ENCODE data around the gene CLDN9.
"Not testable (repeated sequence)": the region's sequence is repeated elsewhere in the genome, so short reads cannot be mapped to it uniquely, and the experiment has no call there.

CLDN9 gene

DNA sequence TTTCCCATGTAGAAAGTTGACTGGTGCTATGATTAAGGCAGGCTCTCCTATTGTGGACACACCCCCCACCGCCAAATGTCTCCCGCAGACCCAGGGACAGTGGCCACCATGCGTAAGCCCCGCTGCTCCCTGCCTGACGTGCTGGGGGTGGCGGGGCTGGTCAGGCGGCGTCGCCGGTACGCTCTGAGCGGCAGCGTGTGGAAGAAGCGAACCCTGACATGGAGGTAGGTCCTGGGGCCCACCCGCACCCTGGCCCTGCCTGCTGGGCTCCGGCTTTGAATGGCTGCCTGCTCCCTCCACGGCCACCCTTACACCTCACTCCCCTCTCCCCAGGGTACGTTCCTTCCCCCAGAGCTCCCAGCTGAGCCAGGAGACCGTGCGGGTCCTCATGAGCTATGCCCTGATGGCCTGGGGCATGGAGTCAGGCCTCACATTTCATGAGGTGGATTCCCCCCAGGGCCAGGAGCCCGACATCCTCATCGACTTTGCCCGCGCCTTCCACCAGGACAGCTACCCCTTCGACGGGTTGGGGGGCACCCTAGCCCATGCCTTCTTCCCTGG lies 37.3 kb downstream of the CLDN9 start:
- TF ChIP-seq, protein P1, sequence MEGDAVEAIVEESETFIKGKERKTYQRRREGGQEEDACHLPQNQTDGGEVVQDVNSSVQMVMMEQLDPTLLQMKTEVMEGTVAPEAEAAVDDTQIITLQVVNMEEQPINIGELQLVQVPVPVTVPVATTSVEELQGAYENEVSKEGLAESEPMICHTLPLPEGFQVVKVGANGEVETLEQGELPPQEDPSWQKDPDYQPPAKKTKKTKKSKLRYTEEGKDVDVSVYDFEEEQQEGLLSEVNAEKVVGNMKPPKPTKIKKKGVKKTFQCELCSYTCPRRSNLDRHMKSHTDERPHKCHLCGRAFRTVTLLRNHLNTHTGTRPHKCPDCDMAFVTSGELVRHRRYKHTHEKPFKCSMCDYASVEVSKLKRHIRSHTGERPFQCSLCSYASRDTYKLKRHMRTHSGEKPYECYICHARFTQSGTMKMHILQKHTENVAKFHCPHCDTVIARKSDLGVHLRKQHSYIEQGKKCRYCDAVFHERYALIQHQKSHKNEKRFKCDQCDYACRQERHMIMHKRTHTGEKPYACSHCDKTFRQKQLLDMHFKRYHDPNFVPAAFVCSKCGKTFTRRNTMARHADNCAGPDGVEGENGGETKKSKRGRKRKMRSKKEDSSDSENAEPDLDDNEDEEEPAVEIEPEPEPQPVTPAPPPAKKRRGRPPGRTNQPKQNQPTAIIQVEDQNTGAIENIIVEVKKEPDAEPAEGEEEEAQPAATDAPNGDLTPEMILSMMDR (IDR thresholded peaks at IDR 0.05; ENCODE audit: control insufficient read depth, insufficient read depth, low read depth, low read length, missing control alignments), result no peak
- DNase-seq (ENCODE audit: low read depth), result no peak
- no peak overlapping the region for H3K4me3 ChIP-seq (ENCODE audit: control insufficient read depth, low read depth, low read length)

DNA sequence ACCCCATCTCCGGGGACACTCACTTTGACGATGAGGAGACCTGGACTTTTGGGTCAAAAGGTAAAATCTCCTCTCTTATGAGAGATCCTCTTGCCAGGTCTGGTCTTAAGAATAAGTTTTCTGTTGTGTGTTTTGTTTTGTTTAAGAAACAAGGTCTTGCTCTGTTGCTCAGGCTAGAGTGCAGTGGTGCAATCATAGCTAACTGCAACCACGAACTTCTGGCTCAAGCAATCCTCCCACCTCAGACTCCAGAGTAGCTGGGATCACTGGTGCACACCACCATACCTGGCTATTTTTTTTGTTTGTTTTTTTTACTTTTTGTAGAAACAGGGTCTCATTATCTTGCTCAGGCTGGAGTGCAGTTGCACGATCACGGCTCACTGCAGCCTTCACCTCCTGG lies 37.8 kb downstream of the CLDN9 start:
- TF ChIP-seq, protein P1 (IDR thresholded peaks at IDR 0.05; ENCODE audit: control insufficient read depth, insufficient read depth, low read depth, low read length, missing control alignments), result no peak
- DNase-seq (ENCODE audit: low read depth), result no peak
- H3K4me3 ChIP-seq (ENCODE audit: control insufficient read depth, low read depth, low read length), result no peak overlapping the region

DNA sequence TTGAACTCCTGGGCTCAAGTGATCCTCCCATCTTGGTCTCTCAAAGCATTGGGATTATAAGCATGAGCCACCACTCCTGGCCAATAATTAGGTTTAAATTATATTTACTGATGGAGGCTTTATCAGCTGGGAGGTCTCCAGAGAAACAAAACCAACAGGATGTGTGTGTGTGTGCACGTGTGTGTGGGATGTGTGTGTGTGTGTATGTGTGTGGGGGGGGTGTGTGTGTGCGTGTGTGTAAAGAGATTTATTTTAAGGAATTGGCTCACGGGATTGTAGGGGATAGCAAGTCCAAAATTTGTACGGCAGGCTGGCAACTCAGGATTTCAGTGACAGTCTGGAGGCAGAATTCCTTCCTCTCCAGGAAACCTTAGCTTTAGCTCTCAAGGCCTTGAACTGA lies 38.3 kb downstream of the CLDN9 start:
- no peak overlapping the region for H3K4me3 ChIP-seq (ENCODE audit: control insufficient read depth, low read depth, low read length)
- DNase-seq (ENCODE audit: low read depth), result no peak
- TF ChIP-seq, protein P1 (IDR thresholded peaks at IDR 0.05; ENCODE audit: control insufficient read depth, insufficient read depth, low read depth, low read length, missing control alignments), result no peak

DNA sequence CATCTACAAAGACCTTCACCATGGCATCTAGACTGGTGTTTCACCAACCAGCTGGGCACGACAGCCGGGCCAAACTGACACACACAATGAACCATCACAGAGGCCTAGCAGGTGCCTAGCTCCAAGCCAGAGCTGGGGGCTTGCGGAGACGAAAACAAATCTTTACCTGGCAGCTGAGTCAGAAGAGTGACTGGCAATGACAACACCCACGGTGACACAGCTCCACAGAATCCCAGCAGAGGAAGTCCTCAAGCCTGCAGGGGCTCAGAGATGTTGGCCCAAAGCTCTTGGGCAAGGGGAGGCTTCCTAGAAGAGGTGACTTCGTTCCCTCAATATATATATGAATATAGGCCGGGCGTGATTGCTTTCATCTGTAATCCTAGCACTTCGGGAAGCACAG lies 38.8 kb downstream of the CLDN9 start:
- no peak overlapping the region for H3K4me3 ChIP-seq (ENCODE audit: control insufficient read depth, low read depth, low read length)
- TF ChIP-seq, protein P1 (IDR thresholded peaks at IDR 0.05; ENCODE audit: control insufficient read depth, insufficient read depth, low read depth, low read length, missing control alignments), result no peak
- no peak for DNase-seq (ENCODE audit: low read depth)

DNA sequence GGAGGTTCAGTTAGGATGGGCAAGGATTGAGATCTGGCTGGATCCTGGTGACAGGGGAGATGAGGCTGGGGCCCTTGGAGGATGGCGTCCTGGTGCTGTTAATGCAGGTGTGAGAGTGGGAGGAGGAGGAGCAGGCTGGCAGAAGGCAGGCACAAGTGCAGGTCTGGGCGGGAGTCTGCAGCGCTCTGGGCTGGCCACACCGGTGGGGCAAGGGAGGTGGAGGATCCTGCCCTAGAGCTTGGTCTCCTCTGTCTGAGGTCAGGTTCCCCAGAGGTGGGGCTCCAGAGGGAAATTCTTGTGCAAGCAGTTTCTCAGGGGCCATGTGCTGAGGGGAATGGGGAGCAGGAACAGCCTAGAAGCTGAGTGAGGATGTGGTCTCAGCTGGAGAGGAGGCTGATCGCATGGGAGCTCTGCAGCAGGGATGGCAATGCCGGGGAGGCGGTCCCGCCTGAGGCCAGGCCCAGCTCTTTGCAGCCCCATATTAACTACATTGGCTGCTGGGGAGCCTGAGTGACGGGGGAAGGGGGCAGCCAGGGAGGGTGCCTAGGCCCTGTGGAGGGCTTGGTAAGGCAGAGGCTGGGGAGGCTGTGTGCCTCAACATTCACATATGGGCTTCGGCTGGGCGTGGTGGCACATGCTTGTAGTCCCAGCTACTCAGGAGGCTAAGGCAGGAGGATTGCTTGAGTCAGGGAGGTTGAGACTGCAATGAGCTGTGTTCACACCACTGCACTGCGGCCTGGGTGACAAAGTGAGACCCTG lies 40.0 kb downstream of the CLDN9 start:
- H3K4me3 ChIP-seq (ENCODE audit: control insufficient read depth, low read depth, low read length); DNase-seq (ENCODE audit: low read depth): not testable (repeated sequence)

DNA sequence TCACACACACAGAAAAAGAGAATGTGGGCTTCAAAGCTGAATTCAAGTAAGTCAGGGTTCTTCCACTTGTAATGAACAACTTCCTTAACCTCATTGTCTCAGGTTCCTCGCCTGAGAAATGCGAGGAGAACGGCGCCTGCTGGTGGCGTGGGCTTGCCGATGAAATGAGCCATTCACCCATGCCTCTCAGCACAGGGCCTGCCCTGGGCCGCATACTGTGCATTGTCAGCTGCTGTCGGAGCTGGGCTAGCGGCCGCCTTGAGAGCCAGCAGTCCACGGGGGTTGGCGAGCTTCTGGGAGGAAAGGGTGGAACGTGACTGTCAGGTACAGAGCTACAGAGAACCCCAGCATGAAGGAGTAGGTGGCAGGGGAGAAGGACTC lies 40.6 kb downstream of the CLDN9 start:
- not testable (repeated sequence) for DNase-seq (ENCODE audit: low read depth); H3K4me3 ChIP-seq (ENCODE audit: control insufficient read depth, low read depth, low read length)

DNA sequence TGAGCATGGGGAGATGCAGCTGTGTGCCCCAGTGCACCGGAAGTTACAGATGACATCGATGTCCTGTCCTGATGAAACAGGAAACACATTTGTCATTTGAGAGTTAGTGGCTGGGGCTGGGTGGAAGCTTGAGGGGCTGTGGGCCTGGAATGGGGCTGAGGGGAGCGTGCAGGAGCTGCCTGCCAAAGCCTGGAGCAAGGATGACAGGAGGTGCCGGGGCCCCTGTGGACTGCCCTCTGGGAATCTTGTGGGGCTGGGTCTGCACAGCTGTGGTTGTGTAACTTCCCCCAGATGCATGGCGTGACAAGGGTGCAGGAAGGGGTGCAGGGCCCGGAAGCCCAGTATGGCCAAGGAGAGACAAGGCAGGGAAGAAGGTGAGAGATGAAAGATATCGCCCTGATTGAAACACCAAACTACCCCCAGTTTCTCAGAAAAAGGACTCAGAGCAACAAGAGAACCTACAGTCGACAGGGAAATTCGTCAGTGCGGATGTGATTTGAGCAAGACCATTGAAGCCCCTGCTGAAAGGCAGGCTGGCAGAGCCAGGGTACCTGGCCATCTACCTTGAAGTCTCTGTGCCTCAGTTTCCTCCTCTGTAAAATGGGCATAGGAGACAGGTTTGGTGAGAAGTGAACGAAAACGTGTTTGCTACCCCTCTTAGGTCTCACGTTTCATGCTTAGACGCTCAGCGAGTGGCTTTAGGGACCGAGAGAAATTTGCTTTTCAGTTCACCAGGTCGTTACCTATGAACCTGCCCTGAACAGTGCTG lies 42.4 kb downstream of the CLDN9 start:
- no peak overlapping the region for H3K4me3 ChIP-seq (ENCODE audit: control insufficient read depth, low read depth, low read length)
- TF ChIP-seq, protein P1 (IDR thresholded peaks at IDR 0.05; ENCODE audit: control insufficient read depth, insufficient read depth, low read depth, low read length, missing control alignments), result no peak
- DNase-seq (ENCODE audit: low read depth), result no peak

DNA sequence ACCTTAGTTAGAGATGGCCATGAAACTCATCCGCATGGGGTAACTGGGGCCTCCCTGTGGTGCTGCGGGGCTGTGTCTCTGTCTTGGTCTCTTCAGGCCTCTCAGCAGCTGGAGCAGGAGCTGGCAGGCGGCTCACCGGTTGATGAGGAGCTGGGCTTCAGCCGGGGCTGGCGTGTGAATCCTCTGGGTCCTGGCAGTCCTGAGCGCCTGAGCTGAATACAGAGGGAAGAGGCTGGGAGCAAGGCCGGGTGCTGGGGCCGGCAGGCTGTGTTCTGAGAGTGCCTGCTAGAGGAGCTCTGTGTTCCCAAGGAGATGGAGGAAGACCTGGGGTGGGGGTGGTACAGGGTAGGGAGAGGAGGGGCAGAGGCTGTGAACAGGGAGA lies 43.0 kb downstream of the CLDN9 start:
- not testable (repeated sequence) for DNase-seq (ENCODE audit: low read depth); H3K4me3 ChIP-seq (ENCODE audit: control insufficient read depth, low read depth, low read length)

Measured in AG09309 (cell line).